CD4-positive, alpha-beta T cell treated with Interleukin-6 for 4 hours (primary cell): ENCODE results near the gene GPRC5B.

Source experiments
- DNase-seq: peaks from one replicate; pipeline ENCODE4 v3.0.0-alpha.2; 2020; ENCODE audit warnings: mixed read lengths

GPRC5B gene

GRCh38 chr16:19809121-19809635 is 75.5 kb downstream of the GPRC5B start:
- DNase-seq: no peak

GRCh38 chr16:19808061-19808641 is 76.5 kb downstream of the GPRC5B start:
- DNase-seq: no peak
